ENCODE results near the gene MTMR12. TPM values are rescaled to one million over a fixed set of nuclear protein-coding genes. Genes with fewer than 3 reads are reported as not detected.

The MTMR12 gene
- total and polyA plus RNA-seq, 2 of the 13 experiments (the other 11 are each of a cell fraction or from before 2014, with no cell fraction given): 23.4 to 36.6 TPM

- TF ChIP-seq ZBTB37 (CRISPR knock-in tag; IDR thresholded peaks at IDR 0.05): peak; percentile 65; the same call in 1 of the 2 replicates
- no peak for TF ChIP-seq NR2F2 (IDR thresholded peaks at IDR 0.05; ENCODE audit: borderline replicate concordance, low read depth)
- TF ChIP-seq CEBPB (IDR thresholded peaks at IDR 0.05; ENCODE audit: borderline replicate concordance, low read depth, low read length): no peak
- no peak for TF ChIP-seq ZNF703 (CRISPR knock-in tag; IDR thresholded peaks at IDR 0.05; ENCODE audit: borderline replicate concordance)
- no peak for TF ChIP-seq TFAP4 (IDR thresholded peaks at IDR 0.05; ENCODE audit: borderline replicate concordance, low read depth)
- TF ChIP-seq ZNF124 (CRISPR knock-in tag; IDR thresholded peaks at IDR 0.05): no peak
- no peak for TF ChIP-seq ZHX1 (CRISPR knock-in tag; IDR thresholded peaks at IDR 0.05; ENCODE audit: low read depth)
- peak; percentile 51 for TF ChIP-seq SALL1 (CRISPR knock-in tag; IDR thresholded peaks at IDR 0.05)
- no peak for TF ChIP-seq HOXA7 (CRISPR knock-in tag; IDR thresholded peaks at IDR 0.05)
- TF ChIP-seq ZBTB20 (CRISPR knock-in tag; IDR thresholded peaks at IDR 0.05; ENCODE audit: borderline replicate concordance, low read depth): no peak
- peak; percentile 89 for TF ChIP-seq ZNF687 (CRISPR knock-in tag; IDR thresholded peaks at IDR 0.05)
- TF ChIP-seq PLRG1 (conservative IDR thresholded peaks at IDR 0.05): no peak
- no peak for TF ChIP-seq ZNF354B (CRISPR knock-in tag; IDR thresholded peaks at IDR 0.05)
- no peak for TF ChIP-seq CHCHD3 (CRISPR knock-in tag; IDR thresholded peaks at IDR 0.05)
- TF ChIP-seq SATB2 (CRISPR knock-in tag; IDR thresholded peaks at IDR 0.05): no peak
- TF ChIP-seq ZNF580 (CRISPR knock-in tag; IDR thresholded peaks at IDR 0.05; ENCODE audit: borderline replicate concordance, low read depth): no peak; the same call in 1 of the 2 replicates
- no peak for TF ChIP-seq ZC3H13 (CRISPR knock-in tag; IDR thresholded peaks at IDR 0.05)
- TF ChIP-seq ZNF230 (CRISPR knock-in tag; IDR thresholded peaks at IDR 0.05): no peak
- TF ChIP-seq PAF1 (CRISPR knock-in tag; IDR thresholded peaks at IDR 0.05): no peak
Measured at GRCh38 chr5:32232441-32233219, 80.1 kb downstream of the MTMR12 start (continued).

Data from HepG2 (cell line).